ENCODE data around the gene MYH14.

The MYH14 gene

DNA sequence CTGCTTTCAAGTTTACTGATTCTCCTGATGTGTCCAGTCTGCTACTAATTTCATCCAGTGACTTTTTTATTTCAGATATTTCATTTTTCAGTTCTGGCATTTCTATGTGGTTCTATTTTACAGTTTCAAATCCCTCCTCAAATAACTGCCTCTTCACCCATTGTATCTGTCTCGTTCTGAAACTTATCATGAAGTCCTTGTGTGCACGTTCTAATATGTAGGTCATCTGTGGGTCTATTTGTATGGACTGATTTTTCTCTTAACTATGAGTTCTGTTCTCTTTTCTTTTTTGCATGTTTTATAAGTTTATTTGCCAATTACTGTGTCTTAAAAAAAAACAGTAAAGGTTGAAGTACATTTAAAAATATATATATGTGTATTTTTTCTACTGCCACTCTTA lies 82.4 kb downstream of the MYH14 start:
- no peak overlapping the region for H3K4me3 ChIP-seq (ENCODE audit: low read depth, low read length)
- no peak for DNase-seq (ENCODE audit: low read depth)
- no peak for TF ChIP-seq CTCF (IDR thresholded peaks at IDR 0.05; ENCODE audit: control insufficient read depth, extremely low read depth, insufficient read depth)

GRCh38 chr19:50286443-50286842 lies 83.0 kb downstream of the MYH14 start:
- no peak overlapping the region for H3K4me3 ChIP-seq (ENCODE audit: low read depth, low read length)
- TF ChIP-seq CTCF (IDR thresholded peaks at IDR 0.05; ENCODE audit: control insufficient read depth, extremely low read depth, insufficient read depth): no peak
- no peak for DNase-seq (ENCODE audit: low read depth)

DNA sequence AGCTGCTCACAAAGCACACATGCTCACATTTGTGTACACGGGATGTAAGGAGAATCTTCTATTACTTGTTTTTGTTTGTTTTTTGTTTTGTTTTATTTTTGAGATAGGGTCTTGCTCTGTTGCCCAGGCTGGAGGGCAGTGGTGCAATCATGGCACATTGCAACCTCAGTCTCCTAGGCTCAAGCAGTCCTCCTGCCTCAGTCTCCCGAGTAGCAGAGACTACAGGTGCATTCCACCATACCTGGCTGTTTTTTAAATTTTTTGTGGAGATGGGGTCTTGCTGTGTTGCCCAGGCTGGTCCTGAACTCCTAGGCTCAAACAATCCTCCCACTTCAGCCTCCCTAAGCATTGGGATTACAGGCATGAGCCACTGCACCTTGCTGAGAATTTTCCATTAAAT lies 83.9 kb downstream of the MYH14 start:
- no peak for TF ChIP-seq CTCF (IDR thresholded peaks at IDR 0.05; ENCODE audit: control insufficient read depth, extremely low read depth, insufficient read depth)
- H3K4me3 ChIP-seq (ENCODE audit: low read depth, low read length): no peak overlapping the region
- no peak for DNase-seq (ENCODE audit: low read depth)

GRCh38 chr19:50288954-50289353 lies 85.5 kb downstream of the MYH14 start:
- H3K4me3 ChIP-seq (ENCODE audit: low read depth, low read length): no peak overlapping the region
- TF ChIP-seq CTCF (IDR thresholded peaks at IDR 0.05; ENCODE audit: control insufficient read depth, extremely low read depth, insufficient read depth): no peak
- no peak for DNase-seq (ENCODE audit: low read depth)

GRCh38 chr19:50290011-50290410 lies 86.6 kb downstream of the MYH14 start:
- no peak for DNase-seq (ENCODE audit: low read depth)
- TF ChIP-seq CTCF (IDR thresholded peaks at IDR 0.05; ENCODE audit: control insufficient read depth, extremely low read depth, insufficient read depth): no peak
- H3K4me3 ChIP-seq (ENCODE audit: low read depth, low read length): no peak overlapping the region

- H3K4me3 ChIP-seq (ENCODE audit: low read depth, low read length): no peak overlapping the region
- DNase-seq (ENCODE audit: low read depth): no peak
- no peak for TF ChIP-seq CTCF (IDR thresholded peaks at IDR 0.05; ENCODE audit: control insufficient read depth, extremely low read depth, insufficient read depth)
These were observed 87.4 kb downstream of the MYH14 start for GRCh38 chr19:50290775-50291174.

- no peak for TF ChIP-seq CTCF (IDR thresholded peaks at IDR 0.05; ENCODE audit: control insufficient read depth, extremely low read depth, insufficient read depth)
- no peak for DNase-seq (ENCODE audit: low read depth)
- H3K4me3 ChIP-seq (ENCODE audit: low read depth, low read length): no peak overlapping the region
These were observed 88.9 kb downstream of the MYH14 start for GRCh38 chr19:50292216-50292827.
